HFF-Myc (cell line): Measurements from ENCODE around the gene ANGPTL8.

Source experiments
- DNase-seq: peaks from one replicate; pipeline ENCODE4 v3.0.0-alpha.2; 2011; ENCODE audit warnings: low read depth; ENCODE audit errors: extremely low read depth
- H3K4me3 ChIP-seq: replicated peaks from 2 replicates; pipeline ENCODE4 v1.5.1; 2011; ENCODE audit warnings: low read depth, mild to moderate bottlenecking, control low read depth, low read length
- CTCF ChIP-seq: IDR thresholded peaks from 2 replicates; pipeline ENCODE4 v1.5.1; 2012; ENCODE audit warnings: mild to moderate bottlenecking, low read depth, low read length, control low read depth; ENCODE audit errors: missing control alignments

The ANGPTL8 gene

GRCh38 chr19:11251650-11252314 is 12.4 kb downstream of the ANGPTL8 start:
- no peak overlapping the region for H3K4me3 ChIP-seq
- no peak for TF ChIP-seq CTCF
- no peak for DNase-seq

GRCh38 chr19:11252665-11253355 is 13.4 kb downstream of the ANGPTL8 start:
- no peak for TF ChIP-seq CTCF
- DNase-seq = no peak
- no peak overlapping the region for H3K4me3 ChIP-seq

- no peak for TF ChIP-seq CTCF
- no peak for DNase-seq
- H3K4me3 ChIP-seq = no peak overlapping the region
These were observed 15.2 kb downstream of the ANGPTL8 start for GRCh38 chr19:11254666-11255065.

DNA sequence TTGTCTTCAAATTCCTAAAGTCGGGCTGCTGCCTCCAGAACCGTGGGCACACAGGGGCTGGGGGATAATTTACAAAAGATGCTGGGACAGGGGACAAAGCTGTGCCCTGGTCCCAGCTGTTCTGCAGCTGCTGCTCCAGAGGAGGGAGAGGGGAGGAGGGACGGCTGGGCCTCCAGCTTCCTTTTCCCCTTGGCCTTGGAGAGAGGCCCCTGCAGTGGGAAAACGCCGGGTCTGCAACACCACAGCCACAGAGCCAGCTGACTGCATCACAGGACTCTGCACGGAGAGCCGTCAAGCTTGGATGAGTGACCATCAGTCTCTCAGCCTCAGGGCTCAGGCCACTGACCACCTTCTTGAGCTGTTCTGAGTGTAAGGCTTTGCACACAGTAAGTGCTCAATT is 16.8 kb downstream of the ANGPTL8 start:
- no peak overlapping the region for H3K4me3 ChIP-seq
- no peak for TF ChIP-seq CTCF
- no peak for DNase-seq

DNA sequence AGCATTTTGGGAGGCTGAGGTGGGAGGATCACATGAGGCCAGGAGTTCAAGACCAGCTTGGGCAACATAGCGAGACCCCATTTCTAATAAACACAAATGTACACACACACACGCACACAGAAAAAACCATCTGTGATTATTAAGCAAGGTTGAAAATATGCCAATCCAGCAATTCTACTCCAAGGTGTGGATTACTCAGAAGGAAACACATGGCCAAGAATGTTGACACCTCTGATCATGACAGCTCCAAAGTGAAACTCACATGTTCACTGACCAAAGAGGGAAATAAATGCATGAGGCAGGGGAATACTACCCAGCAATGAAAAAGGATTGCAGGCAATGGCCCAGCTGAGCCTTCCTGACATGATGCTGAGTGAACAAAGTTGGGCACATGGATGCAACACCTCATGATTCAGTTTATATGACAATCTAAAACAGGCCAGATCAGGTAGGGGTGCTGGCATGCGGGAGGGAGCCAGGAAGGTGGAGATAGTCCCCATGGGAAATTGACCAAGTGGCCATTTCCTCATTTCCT is 18.5 kb downstream of the ANGPTL8 start:
- no peak overlapping the region for H3K4me3 ChIP-seq
- TF ChIP-seq CTCF = no peak
- DNase-seq = no peak

DNA sequence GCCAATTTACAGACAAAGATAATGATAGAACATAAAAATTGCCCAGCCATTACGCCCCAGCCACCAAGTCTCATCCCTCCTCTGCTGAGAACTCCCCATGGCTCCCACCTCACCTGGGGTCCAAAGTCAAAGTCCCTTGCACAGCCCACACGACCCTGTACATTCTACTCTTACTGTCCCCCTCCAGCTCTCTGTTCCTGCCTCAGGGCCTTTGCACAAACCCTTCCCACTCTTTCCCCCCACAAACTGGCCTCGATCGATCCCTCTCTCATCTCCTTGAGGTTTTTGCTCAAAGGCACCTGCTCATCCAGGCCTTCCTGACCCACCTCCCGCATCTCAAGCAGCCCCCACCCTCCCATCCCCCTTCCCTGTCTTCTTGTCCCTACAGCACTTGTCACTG is 21.6 kb downstream of the ANGPTL8 start:
- TF ChIP-seq CTCF = no peak
- peak overlapping the region; percentile 64 for H3K4me3 ChIP-seq
- DNase-seq = no peak
